G401.6 (cell line): ENCODE measurements around the gene CLTRN.
"Not testable (repeated sequence)": the region's sequence is repeated elsewhere in the genome, so short reads cannot be mapped to it uniquely, and the experiment has no call there.

ENCODE experiments used
- FAIRE-seq: peaks from 2 replicates; lab custom pipeline; 2012; peaks lifted over from hg19 to GRCh38; lab: Jason Lieb, UNC

The CLTRN gene, protein sequence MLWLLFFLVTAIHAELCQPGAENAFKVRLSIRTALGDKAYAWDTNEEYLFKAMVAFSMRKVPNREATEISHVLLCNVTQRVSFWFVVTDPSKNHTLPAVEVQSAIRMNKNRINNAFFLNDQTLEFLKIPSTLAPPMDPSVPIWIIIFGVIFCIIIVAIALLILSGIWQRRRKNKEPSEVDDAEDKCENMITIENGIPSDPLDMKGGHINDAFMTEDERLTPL

DNA sequence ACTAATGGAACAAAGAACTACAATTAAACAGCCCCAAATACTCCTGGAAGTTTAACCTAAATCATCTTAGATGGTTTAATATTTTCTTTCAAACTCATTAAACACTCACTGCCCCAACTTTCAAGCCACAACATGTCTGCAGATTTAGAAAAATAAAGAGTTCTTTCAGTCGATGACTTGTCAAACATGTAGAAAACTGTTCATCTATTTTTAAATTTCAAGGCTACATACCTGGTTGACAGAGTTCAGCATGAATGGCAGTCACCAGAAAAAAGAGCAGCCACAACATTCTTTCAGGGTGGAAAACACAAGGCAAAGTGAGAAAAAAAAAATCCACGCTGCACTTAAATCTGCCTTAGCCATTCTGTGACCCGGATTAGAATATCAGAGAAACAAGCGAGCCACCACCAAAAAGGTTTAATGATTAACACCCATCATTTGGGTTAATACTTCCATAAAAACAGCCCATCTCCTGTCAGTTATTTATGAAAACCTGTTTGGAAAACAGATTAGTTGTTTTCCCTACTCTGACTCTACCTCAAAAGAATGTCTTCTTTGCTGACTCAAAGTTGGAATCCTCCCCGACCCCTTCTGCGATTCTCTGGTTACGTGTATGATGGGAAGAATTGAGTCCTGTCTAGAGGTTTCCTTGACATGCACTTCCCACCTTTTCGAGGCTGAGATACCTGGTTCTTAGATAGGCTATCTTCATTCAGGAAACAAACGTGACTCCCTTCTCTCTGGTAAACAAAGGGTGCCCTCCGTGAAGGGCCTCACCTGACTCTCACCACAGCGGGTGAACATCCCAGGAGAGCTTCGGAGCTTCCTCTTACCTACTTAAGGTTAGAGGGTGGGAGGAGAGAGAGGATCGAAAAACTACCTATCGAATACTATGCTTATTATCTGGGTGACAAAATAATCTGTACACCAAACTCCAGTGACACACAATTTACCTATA, at the start of gene CLTRN:
Gene CLTRN, minus strand, starts transcription at position 319 of the 958 bp plus-strand sequence. Its CDS starts 30 bp downstream, at position 289.
- FAIRE-seq: no peak

DNA sequence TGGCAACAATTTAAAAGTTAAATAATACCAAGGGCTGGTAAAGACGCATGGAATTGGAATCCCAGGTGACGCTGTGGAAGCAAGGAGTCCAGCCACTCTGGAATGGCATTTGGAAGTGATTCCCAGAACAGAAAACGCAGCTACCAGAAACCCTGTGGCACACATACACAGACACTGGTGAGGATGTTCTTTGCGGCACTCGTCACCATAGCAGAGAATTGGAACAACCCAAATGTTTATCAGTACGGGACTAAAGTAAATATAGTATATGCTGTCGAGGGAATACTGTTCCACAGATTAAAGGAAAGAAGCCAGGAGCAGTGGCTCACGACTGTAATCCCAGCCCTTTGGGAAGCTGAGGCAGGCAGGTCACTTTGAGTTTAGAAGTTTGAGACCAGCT, 39.7 kb upstream of the CLTRN start:
- FAIRE-seq: not testable (repeated sequence)

DNA sequence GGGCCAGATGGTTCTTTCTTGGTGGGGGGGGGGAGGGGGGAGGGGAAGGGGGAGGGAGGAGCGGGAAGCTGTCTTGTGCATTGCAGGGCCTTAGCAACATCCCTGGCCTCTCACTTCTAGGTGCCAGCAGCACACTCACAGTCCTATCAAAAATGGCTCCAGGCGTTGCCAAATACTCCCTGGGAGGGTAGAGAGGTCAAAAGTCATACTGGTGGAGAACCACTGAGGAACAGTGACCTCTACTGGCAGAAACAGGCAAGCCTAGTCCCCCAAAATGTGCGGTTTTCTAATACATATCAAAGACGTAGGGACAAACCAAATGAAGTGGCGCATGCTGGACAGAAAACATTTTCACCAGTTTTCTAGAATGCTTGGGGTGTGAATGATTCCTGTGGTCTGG, 39.2 kb upstream of the CLTRN start:
- peak; percentile 88 for FAIRE-seq

DNA sequence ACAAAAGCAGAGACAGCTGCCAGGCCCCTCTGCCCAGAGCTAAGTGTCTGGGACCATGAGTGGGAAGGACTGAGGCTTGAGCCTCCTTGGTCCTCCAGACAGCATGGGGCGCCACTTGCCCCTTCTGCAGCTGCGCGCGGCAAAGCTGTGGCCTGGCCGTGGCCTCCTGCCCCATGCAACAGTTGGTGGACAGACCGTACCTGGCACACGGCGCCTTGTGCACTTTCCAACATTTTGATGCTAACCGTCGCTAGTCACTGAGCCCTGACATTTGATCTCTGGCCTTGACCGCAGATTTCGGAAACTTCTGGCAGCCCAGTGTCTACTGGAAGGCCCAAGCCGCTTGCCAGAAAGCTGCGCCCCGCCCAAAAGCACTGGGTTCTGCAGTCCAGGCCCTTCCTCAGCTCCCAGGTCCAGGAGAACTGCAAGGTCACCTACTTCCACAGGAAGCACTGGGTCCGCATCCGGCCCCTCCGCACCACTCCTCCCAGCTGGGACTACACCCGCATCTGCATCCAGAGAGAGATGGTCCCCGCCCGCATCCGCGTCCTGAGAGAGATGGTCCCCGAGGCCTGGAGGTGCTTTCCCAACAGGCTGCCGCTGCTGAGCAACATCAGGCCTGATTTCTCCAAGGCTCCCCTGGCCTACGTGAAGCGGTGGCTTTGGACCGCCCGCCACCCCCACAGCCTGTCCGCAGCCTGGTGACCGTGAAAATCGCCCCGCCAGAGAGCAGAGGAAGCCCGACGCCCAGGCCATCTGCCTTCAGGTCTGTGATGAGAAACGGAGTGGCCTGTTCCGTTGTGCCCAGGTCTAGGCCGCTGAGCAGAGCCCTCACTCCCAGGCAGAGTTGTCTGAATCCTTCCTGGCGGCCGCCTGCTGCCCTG, 38.1 kb upstream of the CLTRN start:
- FAIRE-seq: no peak

DNA sequence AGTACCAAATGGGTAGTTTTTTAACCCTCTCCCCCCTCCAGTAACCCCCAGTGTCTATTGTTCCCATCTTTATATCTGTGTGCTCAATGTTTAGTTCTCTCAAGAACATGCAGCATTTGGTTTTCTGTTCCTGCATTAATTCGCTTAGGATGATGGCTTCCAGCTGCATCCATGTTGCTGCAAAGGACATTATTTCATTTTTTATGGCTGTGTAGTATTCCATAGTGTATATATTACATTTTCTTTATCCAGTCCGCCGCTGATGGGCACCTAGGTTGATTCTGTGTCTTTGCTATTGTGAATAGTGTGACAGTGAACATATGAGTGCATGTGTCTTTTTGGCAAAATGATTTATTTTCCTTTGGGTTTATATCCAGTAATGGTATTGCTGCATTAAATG, 31.9 kb upstream of the CLTRN start:
- FAIRE-seq: no peak

DNA sequence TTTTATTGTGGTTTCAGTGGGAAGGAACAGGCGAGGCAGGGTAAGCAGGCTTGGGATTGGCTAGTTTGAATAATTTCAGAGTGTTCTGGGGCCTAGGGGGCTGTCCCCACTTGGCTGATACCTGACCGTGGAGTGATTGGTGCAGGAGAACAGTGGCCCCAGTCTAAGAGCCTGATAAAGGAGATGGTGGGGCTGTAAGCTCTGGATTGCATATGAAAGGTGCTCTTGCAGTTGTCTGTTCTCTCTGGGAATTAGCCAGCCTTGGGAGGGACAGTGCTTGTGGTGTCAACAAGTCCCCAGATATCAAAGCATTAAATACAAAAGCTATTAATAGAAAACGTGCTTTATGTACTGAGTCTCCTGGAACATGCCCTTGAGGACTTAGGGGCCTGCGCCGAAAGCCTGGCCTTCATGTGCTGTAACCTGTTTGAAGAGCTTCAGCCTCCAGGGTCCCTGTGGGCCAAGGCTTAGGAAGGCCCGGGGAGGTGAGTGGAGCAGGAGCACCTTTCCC, 30.4 kb upstream of the CLTRN start:
- no peak for FAIRE-seq

DNA sequence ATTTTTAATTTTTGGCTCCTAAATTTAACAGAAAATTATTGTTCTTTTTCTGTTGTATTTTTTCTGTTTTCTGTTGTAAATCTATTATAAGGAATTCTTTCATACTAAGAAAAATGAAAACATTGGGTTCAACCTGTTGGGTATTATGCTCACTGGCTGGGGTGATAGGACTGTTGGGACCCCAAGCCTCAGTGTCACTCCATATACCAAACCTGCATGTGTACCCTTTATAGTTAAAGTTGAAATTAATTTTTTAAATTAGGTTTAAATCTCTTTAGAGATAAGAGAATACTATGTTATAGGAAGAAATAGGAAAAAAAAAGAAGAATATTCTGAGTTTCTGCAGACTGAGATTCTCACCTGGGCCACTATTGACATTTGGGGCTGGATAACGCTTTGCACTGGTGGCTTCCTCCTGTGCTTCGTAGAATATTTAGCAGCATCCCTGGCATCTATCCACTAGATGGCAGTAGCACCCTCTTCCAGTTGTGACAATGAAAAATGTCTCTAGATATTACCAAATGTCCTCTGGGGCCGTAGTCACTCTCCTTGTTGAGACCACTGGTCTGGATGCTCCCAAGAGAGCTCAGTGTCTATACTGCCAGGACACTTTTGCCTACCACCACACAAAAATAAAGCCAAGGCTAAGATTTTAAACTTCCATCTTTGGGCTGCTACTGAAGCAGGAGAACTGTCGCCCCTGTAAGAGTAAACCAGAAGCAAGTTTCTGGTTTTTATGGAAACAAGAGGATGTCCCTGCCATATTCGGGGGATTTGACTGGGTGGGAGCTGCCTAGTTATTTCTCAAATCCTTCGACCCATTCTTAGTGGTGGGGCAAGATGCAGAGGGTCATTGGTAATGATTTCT, 22.4 kb upstream of the CLTRN start:
- FAIRE-seq: no peak

DNA sequence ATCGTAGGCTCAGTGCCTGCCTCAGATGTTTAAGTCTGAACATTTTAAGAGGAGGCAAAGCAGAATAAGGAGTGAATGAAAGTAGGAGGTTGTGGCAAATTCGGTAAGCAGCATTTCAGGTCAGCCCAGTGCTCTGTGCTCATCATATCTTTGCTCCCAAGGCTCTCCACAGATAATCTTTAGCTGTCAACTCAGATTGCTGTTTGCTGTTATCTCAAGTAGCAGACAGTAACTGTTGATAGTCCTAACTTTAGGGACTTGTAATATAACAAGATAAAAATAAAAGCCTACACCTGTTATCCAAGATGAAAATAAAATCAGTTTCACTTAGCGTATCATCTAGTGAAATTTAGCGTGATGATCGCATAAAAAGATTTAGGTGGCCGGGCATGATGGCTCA, 18.6 kb upstream of the CLTRN start:
- no peak for FAIRE-seq

DNA sequence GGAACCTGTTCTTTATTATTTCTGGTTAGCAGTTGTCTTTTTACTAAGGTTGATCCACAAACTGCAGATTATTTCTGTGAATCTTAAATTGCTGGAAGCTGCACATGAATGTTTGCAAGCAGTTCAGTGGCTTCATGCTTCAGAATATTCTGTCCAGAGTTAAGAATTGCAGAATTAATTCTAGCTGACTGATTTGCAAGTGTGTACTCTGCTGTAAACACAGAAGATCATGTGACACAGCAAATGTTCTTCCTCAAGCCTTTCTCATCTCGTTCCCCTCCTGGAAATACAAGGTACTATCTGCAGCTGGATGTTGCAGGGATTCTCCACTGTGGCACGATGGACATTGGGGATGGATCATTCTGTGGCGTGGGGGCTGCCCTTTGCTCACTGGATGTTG, 16.8 kb upstream of the CLTRN start:
- FAIRE-seq: no peak

DNA sequence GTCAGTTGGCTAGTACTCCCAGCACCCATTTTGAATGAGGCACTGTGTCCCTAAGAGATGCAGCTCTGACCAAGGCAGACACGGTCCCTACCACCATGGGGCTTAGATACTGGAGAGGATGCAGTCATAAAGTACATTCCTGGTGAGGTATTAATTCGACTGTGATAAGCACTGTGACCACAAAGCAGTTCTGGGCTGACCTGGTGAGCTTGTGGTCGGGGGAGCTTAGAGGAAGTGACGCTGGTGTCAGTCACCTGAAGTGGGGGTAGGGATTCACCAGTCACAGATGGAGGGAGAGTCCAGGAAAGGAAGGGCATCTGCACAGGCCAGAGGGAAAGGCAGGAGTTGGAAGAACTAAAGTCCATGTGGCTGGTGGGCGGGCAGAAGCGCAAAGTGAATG, 15.8 kb upstream of the CLTRN start:
- FAIRE-seq: no peak

DNA sequence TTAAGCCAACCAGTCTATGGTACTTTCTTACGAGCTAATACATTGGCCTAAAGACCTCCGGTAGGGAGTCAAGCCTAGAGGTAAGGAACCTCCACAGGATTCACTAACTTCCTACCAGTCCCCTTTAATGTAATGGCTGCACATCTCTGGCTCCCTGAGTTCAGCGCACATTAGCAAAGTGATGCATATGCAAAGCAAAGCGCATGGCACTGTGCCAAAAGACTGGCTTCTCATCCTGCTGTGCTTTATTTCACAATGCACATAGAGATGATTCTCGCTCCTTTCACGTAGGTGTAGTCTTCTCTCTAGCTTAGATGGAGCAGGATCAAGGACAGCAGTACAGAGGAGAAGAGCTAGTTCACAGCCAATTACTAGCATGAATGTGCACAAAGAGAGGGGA, 14.6 kb upstream of the CLTRN start:
- no peak for FAIRE-seq

DNA sequence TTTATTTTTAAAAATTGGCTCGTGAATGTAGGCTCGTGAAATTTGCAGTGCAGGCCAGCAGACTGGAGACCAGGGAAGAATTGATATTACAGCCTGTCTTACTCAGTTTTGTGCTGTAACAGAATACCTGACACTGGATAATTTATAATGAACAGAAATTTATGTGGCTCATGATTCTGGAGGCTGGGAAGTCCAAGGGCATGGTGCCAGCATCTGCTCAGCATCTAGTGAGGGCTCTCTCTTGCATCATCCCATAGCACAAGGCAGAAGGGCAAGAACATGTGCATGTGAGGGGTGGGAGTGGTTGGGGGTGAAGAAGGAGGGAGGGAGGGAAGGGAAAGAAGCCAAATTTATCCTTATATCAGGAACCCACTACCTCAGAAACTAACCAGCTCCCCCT, 13.7 kb upstream of the CLTRN start:
- FAIRE-seq: no peak

DNA sequence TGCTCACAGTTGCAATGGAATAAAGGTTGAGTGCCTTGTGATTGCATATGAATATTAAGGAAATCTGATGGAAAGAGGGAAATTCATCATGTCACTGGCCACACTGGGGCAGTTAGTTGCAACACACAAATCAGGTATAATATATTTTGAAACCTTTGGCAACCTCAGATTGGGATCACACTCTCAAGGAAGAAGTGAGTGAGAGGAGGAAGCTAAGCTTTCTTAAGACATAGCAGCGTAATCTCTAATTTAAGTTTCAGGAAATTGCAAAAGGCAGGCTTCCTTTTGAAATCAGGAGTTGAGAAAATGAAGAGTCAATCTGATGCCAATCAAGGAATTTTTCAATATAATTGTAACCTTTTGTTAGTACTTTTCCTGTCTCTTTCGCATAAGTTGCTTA, 12.3 kb upstream of the CLTRN start:
- no peak for FAIRE-seq

DNA sequence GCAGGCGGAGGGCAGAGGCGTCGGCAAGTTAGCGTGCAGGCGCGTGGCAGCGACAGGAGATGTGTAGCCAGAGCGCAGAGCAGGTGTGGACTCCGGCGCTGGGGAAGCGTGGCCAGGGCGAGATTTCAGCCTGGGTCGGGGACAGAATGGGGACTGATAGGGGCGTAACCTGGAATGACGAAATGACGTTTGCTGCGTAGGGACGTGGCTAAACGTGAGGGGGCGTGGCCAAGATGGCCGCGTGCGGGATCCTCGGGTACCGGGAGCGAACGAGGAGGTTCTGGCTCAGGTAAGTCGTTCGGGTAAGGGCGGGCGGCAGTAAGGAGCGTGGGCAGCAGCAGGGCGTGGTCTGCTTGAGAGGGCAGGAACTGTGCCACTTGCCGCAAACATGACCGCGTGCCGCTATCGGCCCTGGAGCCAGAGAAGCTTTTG, 10.9 kb upstream of the CLTRN start:
- no peak for FAIRE-seq

DNA sequence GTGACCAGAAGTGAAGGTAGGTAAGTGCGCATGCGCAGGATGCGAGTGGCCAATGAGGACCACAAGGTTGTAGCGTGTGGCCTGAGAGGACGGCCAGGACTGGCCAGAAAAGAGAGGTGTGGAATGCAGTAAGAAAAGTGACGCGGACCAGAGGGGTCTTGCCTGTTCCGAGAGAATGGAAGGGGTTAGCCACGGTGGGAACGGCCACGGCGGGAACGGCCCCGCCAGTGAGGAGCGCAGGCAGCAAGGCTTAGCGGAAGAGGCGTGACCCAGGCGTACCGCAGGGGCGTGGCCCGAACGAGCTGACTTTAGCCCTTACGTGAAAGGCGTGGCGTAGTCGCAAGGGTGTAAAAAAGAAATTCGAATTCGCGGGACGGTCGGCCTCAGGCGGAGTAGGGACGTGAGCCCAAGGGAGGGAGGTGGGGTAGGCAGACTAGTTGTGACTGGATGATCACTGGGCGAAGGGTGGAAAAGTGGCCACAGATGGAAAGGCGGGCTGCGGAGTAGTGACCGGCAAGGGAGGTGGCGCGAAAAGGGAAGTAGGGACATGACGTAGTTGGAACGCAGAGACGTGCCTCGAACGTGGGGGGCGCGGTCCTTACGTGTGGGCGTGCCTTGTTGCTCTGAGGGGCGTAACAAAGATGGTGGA, 10.4 kb upstream of the CLTRN start:
- peak; percentile 86 for FAIRE-seq

DNA sequence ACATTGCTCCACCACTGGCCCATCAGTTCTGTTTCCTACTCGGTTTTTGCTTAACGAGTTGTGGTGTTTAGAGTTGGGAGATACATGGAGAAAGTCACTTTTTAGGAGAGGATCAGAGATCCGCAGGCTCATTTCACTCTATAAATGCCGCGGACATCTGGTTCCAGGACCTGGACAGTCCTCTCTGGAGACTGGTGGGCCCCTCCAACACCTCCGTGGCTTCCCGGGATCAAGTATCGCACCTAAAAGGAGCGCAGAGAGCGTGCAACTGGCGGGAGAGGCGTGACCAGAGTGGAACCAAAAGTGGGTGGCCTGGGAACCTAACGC, 9.9 kb upstream of the CLTRN start:
- FAIRE-seq: no peak

DNA sequence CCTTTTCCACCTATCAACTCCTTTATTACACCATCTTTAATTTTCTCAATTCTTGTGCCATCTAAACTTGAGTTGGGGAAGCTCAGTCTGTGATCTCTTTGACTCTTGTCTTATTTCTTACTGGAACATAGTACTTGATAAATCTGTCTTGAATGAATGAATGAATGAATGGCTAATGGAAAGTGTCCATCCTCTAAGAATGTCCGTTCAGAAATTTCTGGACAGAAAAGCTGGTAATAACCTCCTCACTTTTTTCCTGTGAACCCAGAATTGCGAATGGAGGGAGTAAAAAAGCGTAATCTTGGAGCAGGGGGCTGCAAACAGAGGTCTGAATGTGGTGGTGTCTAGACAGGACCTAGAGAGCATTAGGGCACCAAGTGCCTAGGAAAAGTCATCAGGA, 9.4 kb upstream of the CLTRN start:
- no peak for FAIRE-seq

DNA sequence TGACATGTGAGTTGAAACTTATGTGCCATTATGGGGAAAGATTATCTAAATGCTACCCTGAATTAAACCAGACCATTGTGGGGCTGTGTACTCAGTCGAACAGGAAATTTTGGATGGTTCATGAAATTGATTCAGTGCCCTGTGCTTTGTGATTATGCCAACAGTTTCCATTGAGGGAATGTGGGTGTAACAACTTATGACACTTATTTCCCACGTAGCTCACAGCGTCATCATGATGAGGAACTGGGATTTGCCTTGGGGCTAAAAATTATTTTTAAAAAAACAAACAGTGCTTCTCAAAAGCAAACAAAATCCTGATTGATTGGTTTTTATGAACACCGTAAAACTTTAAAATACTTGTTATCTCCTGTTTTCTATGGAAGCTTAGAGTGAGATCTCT, 8.3 kb upstream of the CLTRN start:
- FAIRE-seq: no peak

DNA sequence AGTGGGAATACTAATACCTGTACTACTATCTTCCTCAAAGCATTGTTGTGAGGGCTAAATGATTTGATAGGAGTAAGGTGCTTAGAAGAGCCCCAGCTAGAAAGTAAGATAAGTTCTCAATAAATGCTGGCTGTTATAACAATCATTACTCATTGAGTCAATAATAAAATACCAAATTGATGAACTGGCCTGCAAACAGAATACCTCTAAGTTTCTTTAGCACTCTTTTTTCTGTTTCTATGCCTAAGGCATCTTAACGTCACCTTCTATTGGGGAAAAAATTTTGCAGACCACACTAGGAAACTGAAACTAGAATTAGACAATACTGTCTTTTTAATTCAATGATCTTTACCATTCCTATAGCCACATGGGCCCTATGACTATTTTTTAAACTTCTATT, 1.2 kb downstream of the CLTRN start:
- FAIRE-seq: no peak

DNA sequence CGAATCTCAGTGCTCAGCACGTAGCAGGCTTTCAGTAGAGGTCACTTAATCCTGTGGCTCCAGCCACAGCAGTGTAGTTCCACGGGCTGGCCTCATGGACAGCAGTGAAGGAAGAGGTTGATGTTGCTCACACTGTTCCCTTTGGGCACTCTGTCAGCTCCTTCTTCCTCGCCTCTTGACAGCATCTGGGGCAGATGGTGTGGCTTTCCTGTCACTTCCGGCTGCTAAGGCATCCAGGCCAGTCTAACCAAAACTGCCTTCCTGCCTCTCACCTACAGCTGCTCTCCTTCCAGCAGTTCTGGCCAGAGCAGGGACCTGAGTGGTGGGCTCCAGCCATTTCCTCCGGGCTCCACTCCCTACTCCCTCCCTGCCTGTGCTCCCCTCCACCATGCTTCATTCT, 9.8 kb downstream of the CLTRN start:
- not testable (repeated sequence) for FAIRE-seq

DNA sequence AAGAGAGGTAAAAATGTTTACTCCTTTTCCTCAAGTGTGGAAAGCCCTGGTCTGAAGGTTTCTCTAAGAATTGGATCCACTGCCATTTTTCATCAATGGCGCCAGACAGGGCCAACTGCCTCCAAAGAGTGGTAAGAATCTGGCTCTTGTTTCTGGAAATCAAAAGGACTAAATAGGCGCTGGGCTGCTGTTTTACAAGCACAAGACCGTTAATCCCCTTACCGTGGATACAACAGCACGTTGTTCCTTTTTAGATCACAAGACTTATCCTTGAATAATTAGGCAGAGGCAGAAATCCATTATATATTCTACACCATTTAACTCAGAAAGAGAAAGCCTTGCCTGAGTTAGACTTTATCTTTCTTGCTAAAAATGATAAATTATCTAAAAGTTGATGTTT, 10.6 kb downstream of the CLTRN start:
- no peak for FAIRE-seq
